IgD-negative memory B cell (primary cell): ENCODE data around the gene ALDH1L1. TPM values are rescaled to one million over a fixed set of nuclear protein-coding genes. Genes with fewer than 3 reads are reported as not detected.

ENCODE experiments used
- H3K27ac Mint-ChIP-seq, 3 donors: one replicate each; pipeline ENCODE4 v1.8.0; 2020 to 2022; ENCODE audit warnings: mild to moderate bottlenecking in 3 of 3, mixed read lengths in 3 of 3, moderate library complexity in 1 of 3
- H3K27me3 Mint-ChIP-seq: one replicate; pipeline ENCODE4 v1.8.0; 2021; ENCODE audit warnings: mixed read lengths
- H3K36me3 Mint-ChIP-seq: one replicate; pipeline ENCODE4 v1.8.0; 2020; ENCODE audit warnings: mild to moderate bottlenecking, mixed read lengths
- H3K4me1 Mint-ChIP-seq, 3 donors: one replicate each; pipeline ENCODE4 v1.8.0; 2020 to 2022; ENCODE audit warnings: mixed read lengths in 3 of 3, mild to moderate bottlenecking in 1 of 3
- H3K4me3 Mint-ChIP-seq, 4 donors: one replicate each; pipeline ENCODE4 v1.8.0; 2020 to 2022; ENCODE audit warnings: mild to moderate bottlenecking in 4 of 4, mixed read lengths in 4 of 4, moderate library complexity in 3 of 4
- H3K9me3 Mint-ChIP-seq, 3 donors: one replicate each; pipeline ENCODE4 v1.8.0; 2020 to 2021; ENCODE audit warnings: mixed read lengths in 3 of 3, mild to moderate bottlenecking in 1 of 3
- polyA plus RNA-seq: library from polyadenylated mRNA; unstranded; fragments of 300-500 nt; fragmentation: Illumina TruSeq; gene quantifications from one replicate; pipeline ENCODE4 v1.2.3, GENCODE V29; 2021

ALDH1L1 gene
- polyA plus RNA-seq, 1 donor from 2014 or later, result not detected

DNA sequence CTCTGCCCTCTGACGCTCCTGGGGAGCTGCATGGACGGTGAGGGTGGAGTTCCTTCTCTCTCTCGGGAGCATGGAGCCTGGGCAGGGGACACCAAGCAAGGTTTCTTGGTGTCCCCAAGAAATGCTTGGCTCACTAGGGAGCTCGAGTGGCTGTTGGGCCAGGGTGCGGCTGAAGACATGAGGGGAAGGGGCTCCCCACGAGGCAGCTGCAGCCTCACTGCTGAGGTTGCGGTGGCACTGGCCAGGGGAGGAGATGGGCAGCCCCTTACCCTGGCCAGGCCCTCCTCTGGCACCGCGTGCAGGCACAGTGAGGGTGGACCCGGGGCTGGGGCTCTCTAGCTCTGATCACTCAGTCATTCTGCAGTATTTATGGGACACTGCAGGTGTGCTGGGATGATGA lies 52.9 kb downstream of the ALDH1L1 start:
- no peak overlapping the region for H3K4me3 Mint-ChIP-seq
- H3K27me3 Mint-ChIP-seq, result peaks cover 1% of the 10 kb centered on the region
- H3K4me1 Mint-ChIP-seq, result no peaks in the 10 kb centered on the region
- peaks cover 0 to 1% (median 0%) of the 10 kb centered on the region in 3 donors for H3K9me3 Mint-ChIP-seq
- H3K27ac Mint-ChIP-seq, result no peak overlapping the region
- no peaks in the 10 kb centered on the region for H3K36me3 Mint-ChIP-seq

DNA sequence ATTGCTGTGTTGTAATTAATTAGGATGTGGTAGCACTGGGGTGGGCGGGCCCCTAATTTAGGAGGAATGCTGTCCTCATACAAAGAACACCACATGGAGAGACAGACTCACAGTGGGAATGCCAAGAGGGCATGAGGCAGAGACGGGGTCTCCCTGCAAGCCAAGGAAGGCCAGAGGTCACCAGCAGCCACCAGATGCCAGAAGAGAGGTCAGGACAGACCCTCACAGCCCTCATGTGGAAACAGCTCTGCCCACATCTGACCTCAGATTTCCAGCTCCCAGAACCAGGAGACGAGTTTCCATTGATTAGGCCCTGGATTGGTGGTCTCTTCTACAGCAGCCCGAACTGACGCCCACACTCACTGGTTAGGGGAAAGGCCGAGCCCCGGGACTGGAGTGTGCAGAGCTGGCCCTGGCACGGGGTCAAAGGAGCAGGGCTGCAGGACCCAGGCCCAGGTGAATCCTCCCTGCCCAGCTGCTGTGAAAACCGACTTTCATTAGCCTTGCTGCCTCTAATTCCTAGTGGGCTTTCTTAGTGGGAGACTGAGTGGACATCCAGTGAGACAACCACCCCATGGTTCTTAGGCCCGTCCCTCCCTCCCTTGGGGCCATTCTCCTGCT lies 53.5 kb downstream of the ALDH1L1 start:
- Mint-ChIP-seq H3K27me3 (peaks cover 1% of the 10 kb centered on the region), H3K9me3 (peaks cover 0 to 1% (median 0%) of the 10 kb centered on the region in 3 donors), H3K36me3 (no peaks in the 10 kb centered on the region), H3K27ac (no peak overlapping the region), H3K4me3 (no peak overlapping the region), H3K4me1 (no peaks in the 10 kb centered on the region)

DNA sequence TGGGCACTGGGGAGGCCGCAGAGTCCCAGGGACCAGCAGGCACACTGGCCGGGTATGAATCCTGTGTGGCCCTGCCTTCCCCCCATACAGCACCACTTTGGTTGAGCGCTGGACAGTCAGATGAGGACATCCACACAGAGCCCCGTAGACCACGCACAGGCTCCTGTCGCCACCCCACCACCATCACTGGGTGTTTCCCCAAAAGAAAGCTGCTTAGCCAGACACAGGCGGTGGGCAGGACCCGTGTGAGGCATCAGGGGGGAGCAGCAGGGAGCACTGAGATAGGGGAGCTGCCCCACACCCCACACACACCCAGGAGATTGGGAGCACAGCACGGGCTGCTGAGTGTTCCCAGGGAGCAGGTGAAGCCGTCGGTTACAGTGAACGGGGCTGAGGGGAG lies 54.1 kb downstream of the ALDH1L1 start:
- no peak overlapping the region for H3K27ac Mint-ChIP-seq
- no peaks in the 10 kb centered on the region for H3K4me1 Mint-ChIP-seq
- peaks cover 1% of the 10 kb centered on the region for H3K27me3 Mint-ChIP-seq
- H3K4me3 Mint-ChIP-seq, result no peak overlapping the region
- no peaks in the 10 kb centered on the region for H3K36me3 Mint-ChIP-seq
- peaks cover 0 to 1% (median 0%) of the 10 kb centered on the region in 3 donors for H3K9me3 Mint-ChIP-seq

DNA sequence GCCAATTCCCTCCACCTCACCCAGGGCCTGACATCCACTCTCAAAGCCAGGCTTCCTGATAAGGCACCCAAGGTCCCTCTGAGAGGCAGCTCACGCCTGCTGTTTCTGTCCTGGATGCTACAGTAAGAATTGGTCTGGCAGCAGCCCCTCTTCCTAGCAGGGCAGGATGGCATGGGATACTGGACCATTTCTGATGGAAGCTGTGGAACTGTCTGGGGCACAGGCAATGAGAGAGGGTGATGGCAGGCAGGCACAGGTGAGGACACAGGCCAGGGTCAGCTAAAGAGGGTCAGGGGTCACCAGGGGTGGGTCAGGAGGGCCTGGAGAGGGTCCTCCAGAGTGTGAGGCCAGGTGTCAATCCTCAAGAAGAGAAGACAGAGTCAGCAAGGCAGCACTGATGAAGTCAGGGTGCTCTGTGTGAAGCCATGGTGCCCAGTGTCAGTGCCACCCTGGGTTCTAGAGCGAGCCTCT lies 54.6 kb downstream of the ALDH1L1 start:
- Mint-ChIP-seq H3K4me1 (no peaks in the 10 kb centered on the region), H3K4me3 (no peak overlapping the region), H3K27ac (no peak overlapping the region), H3K9me3 (peaks cover 0 to 1% (median 0%) of the 10 kb centered on the region in 3 donors), H3K36me3 (no peaks in the 10 kb centered on the region), H3K27me3 (peaks cover 1% of the 10 kb centered on the region)

DNA sequence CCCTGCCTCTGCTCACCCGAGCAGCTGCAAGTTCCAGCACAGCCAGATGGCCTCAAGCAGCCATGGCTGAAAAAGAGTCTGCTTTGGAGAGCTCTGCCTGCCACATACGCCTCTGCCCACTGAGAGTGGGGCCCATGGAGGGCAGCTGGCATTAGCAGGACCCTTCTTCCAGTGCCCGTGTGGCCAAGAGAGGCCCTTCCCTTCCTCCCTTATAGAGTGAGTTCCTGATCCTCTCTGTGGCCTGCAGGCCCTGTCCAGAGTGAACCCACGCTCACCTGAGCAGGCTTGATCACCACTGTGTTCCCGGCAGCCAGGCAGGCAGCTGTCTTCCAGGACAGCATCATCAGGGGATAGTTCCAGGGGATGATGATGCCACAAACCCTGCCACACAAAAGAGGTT lies 55.0 kb downstream of the ALDH1L1 start:
- H3K36me3 Mint-ChIP-seq, result no peaks in the 10 kb centered on the region
- H3K27ac Mint-ChIP-seq, result no peak overlapping the region
- peaks cover 1% of the 10 kb centered on the region for H3K27me3 Mint-ChIP-seq
- no peak overlapping the region for H3K4me3 Mint-ChIP-seq
- no peaks in the 10 kb centered on the region for H3K4me1 Mint-ChIP-seq
- H3K9me3 Mint-ChIP-seq, result peaks cover 0 to 1% (median 0%) of the 10 kb centered on the region in 3 donors

DNA sequence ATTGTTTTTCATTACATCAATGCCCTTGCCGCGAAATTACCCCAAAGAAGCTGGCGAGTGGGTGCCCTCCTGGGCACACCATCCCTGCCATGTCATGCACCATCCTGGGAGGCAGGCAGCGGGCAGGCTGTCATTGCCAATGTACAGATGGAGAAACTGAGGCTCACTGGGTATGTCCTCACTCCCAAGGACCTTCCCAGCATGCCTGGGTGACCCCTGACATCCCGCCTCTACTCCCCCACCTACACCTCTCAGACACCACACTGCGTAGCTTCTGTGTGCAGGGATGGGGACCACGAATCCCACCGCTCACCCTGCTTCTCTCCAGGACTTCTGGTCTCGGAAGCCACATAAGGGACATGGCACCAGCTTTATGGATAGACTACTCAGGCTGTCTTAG lies 55.5 kb downstream of the ALDH1L1 start:
- H3K36me3 Mint-ChIP-seq, result no peaks in the 10 kb centered on the region
- peaks cover 0 to 1% (median 0%) of the 10 kb centered on the region in 3 donors for H3K9me3 Mint-ChIP-seq
- H3K4me3 Mint-ChIP-seq, result no peak overlapping the region
- H3K4me1 Mint-ChIP-seq, result no peaks in the 10 kb centered on the region
- peaks cover 1% of the 10 kb centered on the region for H3K27me3 Mint-ChIP-seq
- H3K27ac Mint-ChIP-seq, result no peak overlapping the region

DNA sequence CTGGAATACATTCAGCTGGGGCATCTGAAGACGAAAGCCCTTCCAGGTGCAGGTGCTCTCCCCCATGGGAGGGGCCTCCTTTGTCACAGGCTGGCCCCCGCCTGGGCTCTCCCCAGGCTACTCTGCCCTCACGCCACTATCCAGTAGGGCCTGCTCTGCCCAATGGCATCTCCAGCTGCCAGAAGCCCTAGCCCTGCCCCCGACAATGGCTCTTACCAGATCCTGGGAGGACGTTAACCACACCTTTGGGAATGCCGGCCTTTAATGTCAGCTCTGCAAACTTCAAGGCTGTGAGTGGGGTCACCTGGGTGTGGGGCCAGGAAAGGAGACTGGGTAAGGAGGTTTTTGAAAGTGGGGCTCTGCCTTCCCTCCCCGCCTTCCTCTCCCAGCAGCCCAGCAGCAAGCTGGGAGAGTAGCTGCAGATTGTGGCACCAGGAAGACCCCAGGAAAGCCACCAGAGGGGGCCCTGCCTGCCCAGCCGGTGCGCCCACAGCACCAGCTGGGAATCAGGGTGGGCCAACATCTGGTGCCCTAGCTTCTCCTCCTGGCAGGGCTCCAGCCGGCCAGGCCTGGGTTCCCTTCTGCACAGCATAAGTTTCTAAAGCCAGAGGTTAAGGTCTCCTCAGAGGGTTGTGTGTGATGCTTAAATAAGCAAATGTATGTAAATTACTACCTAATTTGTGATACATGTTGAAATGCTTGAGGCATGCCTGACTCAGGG lies 56.1 kb downstream of the ALDH1L1 start:
- Mint-ChIP-seq H3K4me3 (no peak overlapping the region), H3K27ac (no peak overlapping the region), H3K27me3 (peaks cover 1% of the 10 kb centered on the region), H3K4me1 (no peaks in the 10 kb centered on the region), H3K36me3 (no peaks in the 10 kb centered on the region), H3K9me3 (peaks cover 0 to 1% (median 0%) of the 10 kb centered on the region in 3 donors)

DNA sequence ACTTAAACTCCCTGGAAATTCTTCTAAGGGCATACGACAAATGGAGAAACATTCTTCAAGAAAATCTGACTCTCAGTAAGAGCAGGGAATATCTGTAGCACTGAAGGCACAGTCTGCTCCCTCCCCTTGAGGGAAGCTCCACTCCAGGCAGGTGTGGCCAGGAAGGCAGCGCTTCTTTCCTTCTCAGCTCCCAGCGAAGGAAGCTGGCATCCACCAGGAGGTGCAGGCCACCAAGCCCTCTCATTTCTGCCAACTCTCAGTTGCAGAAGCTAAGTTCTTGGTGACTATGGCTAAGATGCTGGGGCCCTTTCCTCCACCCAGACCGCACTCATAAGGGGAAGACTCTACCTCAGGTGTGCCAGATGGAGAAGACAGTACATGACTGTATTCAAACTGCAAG lies 58.8 kb downstream of the ALDH1L1 start:
- Mint-ChIP-seq H3K36me3 (no peaks in the 10 kb centered on the region), H3K27ac (no peak overlapping the region), H3K27me3 (peaks cover 2% of the 10 kb centered on the region), H3K9me3 (peaks cover 0 to 3% (median 0%) of the 10 kb centered on the region in 3 donors), H3K4me3 (no peak overlapping the region), H3K4me1 (no peaks in the 10 kb centered on the region)

DNA sequence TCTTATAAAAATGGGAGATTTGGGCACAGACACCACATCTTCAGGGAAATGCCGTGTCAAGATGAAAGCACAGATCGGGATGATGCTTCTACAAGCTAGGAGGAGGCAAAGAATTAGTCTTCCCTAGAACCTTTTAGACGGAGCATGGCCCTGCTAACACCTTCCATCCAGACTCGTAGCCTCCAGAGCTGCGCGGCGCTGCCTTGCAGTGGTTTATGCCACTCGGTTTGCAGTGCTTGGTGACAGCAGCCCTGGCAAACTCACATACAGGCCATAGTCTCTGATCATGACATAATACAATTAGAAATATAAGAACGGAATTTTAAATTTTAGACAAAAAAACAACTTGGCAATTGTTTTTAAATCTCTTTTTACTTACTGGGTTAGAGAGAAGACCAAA lies 59.3 kb downstream of the ALDH1L1 start:
- Mint-ChIP-seq H3K4me1 (no peaks in the 10 kb centered on the region), H3K9me3 (peaks cover 0 to 3% (median 0%) of the 10 kb centered on the region in 3 donors), H3K27me3 (peaks cover 2% of the 10 kb centered on the region), H3K4me3 (no peak overlapping the region), H3K27ac (no peak overlapping the region), H3K36me3 (no peaks in the 10 kb centered on the region)

DNA sequence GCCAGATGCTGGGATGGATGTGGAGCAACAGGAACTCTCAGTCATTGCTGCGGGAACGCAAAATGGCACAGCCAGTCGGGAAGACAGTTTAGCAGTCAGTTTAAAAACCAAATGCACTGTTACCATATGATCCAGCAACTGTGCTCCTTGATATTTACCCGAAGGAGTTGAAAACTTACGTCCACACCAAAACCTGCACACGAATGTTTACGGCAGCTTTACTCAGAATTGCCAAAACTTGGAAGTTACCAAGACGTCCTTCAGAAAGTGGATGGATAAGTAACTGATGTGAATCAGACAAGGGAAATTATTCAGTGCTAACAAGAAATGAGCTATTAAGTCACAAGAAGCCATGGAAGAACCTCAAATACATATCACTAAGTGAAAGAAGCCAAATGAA lies 60.4 kb downstream of the ALDH1L1 start:
- Mint-ChIP-seq H3K27me3 (peaks cover 2% of the 10 kb centered on the region), H3K4me3 (no peak overlapping the region), H3K36me3 (no peaks in the 10 kb centered on the region), H3K27ac (no peak overlapping the region), H3K9me3 (peaks cover 0 to 3% (median 0%) of the 10 kb centered on the region in 3 donors), H3K4me1 (no peaks in the 10 kb centered on the region)

DNA sequence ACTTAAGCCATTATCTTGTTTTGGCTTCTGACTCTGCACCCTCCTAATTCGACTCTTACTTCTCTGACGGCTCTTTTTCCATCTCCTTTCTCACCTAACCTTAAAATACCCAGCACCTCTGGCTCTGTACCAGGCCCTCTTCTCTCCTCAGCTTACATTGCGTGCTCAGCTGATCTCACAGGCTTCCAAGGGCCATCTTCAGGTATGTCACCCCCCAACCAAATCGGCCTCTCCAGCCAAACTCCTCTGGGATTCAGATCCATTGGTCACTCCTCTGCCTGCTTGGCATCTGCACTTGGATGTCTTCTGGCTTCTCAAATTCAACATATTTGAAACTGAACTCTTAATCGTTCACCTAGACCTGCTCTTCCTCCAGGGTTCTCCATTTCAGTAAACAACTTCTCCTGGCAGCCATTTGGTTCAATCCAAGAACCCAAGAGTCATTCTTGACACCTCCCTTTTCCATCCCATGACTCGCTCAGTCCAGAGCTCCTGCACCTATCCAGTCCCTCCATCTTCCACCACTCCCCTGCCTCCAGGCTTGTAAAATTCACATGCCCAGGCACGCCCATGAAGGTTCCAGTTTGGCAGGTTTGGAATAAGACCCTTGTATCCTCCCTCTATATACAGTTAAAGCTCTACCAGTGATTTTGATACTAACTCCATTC lies 61.2 kb downstream of the ALDH1L1 start:
- peaks cover 2% of the 10 kb centered on the region for H3K27me3 Mint-ChIP-seq
- H3K27ac Mint-ChIP-seq, result no peak overlapping the region
- H3K4me1 Mint-ChIP-seq, result no peaks in the 10 kb centered on the region
- no peaks in the 10 kb centered on the region for H3K36me3 Mint-ChIP-seq
- peaks cover 0 to 3% (median 0%) of the 10 kb centered on the region in 3 donors for H3K9me3 Mint-ChIP-seq
- no peak overlapping the region for H3K4me3 Mint-ChIP-seq

DNA sequence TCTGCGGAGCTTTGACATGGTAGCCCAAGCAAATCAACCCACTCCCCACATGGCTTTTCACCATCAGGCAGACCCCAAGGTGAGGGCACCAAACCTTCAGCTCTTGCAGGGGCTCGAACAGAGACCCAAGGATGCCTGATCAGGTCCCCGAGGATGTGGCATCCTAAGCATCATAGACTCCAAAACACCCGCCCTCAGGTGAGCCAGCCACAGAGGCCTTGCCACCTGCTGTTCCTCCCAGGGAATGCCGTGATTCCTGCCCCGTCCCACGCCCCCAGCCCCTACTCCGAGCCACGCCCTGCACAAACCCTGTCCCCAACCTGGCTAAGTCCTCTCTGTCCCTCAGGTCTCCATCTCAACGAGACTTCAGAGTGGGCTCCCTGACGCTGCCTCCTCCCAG lies 61.8 kb downstream of the ALDH1L1 start:
- Mint-ChIP-seq H3K36me3 (no peaks in the 10 kb centered on the region), H3K27me3 (peaks cover 2% of the 10 kb centered on the region), H3K4me3 (no peak overlapping the region), H3K9me3 (peaks cover 0 to 3% (median 0%) of the 10 kb centered on the region in 3 donors), H3K27ac (no peak overlapping the region), H3K4me1 (no peaks in the 10 kb centered on the region)

DNA sequence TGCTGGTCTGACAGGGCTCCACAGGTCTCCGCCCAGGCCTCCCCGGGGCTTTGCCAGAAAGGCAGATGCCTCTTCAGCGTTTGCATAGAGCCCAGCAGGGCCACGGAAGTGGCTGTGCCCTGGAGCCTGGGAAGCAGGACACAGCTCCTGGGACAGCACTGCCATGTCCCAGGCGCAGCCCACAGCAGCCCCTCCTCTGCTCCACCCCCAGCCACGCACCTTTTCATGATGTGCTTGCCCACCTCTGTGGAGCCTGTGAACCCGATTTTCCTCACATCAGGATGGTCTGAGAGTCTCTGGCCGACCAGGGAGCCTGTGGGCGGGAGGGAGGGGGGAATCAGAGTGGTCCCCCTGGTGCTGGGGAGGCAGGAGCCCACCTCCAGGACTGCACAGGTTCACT lies 62.6 kb downstream of the ALDH1L1 start:
- no peaks in the 10 kb centered on the region for H3K36me3 Mint-ChIP-seq
- H3K9me3 Mint-ChIP-seq, result peaks cover 0 to 3% (median 0%) of the 10 kb centered on the region in 3 donors
- no peak overlapping the region for H3K27ac Mint-ChIP-seq
- H3K4me1 Mint-ChIP-seq, result no peaks in the 10 kb centered on the region
- H3K27me3 Mint-ChIP-seq, result peaks cover 2% of the 10 kb centered on the region
- H3K4me3 Mint-ChIP-seq, result no peak overlapping the region

DNA sequence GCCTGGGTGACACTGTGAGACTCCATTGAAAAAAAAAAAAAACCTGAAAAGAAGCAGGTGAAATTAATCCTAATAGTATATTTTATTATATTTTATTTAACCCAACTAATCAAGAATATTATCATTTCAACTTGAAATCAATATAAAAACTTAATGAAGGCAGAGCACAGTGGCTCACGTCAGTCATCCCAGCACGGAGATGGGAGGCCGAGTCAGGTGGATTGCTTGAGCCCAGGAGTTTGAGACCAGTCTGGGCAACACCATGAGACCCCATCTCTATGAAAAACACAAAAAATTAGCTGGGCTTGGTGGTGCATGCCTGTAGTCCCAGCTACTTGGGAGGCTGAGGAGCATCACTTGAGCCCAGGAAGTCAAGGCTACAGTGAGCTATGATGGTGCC lies 63.2 kb downstream of the ALDH1L1 start:
- H3K4me3 Mint-ChIP-seq, result no peak overlapping the region
- H3K9me3 Mint-ChIP-seq, result peaks cover 0 to 3% (median 0%) of the 10 kb centered on the region in 3 donors
- H3K27ac Mint-ChIP-seq, result no peak overlapping the region
- H3K36me3 Mint-ChIP-seq, result no peaks in the 10 kb centered on the region
- no peaks in the 10 kb centered on the region for H3K4me1 Mint-ChIP-seq
- peaks cover 2% of the 10 kb centered on the region for H3K27me3 Mint-ChIP-seq

DNA sequence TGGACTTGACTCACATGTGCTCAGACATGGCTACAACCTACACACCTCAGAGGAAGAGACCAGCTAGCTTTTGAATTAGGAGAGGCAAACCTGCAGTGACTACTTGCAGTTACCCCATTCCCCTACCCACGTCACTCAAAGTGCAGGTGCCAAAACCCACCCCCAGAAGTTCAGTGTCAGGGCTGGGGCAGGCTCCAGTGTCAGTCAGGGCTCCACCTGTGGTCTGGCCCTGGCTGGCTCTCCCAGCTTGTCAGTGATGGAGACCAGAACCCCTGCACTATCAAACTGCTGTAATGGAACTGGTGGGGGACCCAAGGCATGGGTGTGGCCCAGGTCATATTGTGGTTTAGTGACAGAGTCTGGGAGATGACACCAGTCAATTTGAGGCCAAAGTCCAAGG lies 63.9 kb downstream of the ALDH1L1 start:
- Mint-ChIP-seq H3K4me3 (no peak overlapping the region), H3K4me1 (no peaks in the 10 kb centered on the region), H3K27me3 (peaks cover 2% of the 10 kb centered on the region), H3K9me3 (peaks cover 0 to 3% (median 0%) of the 10 kb centered on the region in 3 donors), H3K27ac (no peak overlapping the region), H3K36me3 (no peaks in the 10 kb centered on the region)
